Heart right ventricle (tissue), 16 donors: Measurements from ENCODE around the gene RAB28. TPM values are rescaled to one million over a fixed set of nuclear protein-coding genes. Genes with fewer than 3 reads are reported as not detected.

Experiments
- ATAC-seq, 8 donors: fragments of 200-7000 bp; cut with Tn5 transposase; one replicate each; pipeline ENCODE4 v1.9.1; 2020; ENCODE audit warnings: mild to moderate bottlenecking in 8 of 8, moderate library complexity in 8 of 8, moderate number of reproducible peaks in 1 of 8
- DNase-seq, 2 donors: peaks; one replicate each; pipeline ENCODE4 v3.0.0-alpha.2; 2020
- H3K27ac ChIP-seq, 10 donors: fragments of 200-600 bp; sonication (generic) in 2 of 10; one replicate each; pipeline versions ENCODE4 v1.5.0 to v1.8.0; 2020 to 2022; ENCODE audit warnings: mild to moderate bottlenecking in 3 of 10
- H3K27me3 ChIP-seq, 7 donors: fragments of 200-600 bp; one replicate each; pipeline ENCODE4 v1.8.0; 2021 to 2022; ENCODE audit warnings: mild to moderate bottlenecking in 2 of 7
- H3K36me3 ChIP-seq, 9 donors: fragments of 200-600 bp; sonication (generic) in 1 of 9; one replicate each; pipeline versions ENCODE4 v1.5.0 to v1.8.0; 2020 to 2022; ENCODE audit warnings: mild to moderate bottlenecking in 2 of 9
- H3K4me1 ChIP-seq, 9 donors: fragments of 200-600 bp; sonication (generic) in 1 of 9; one replicate each; pipeline versions ENCODE4 v1.5.0 to v1.8.0; 2020 to 2022; ENCODE audit warnings: mild to moderate bottlenecking in 4 of 9
- H3K4me3 ChIP-seq, 10 donors: fragments of 200-600 bp; sonication (generic) in 2 of 10; one replicate each; pipeline versions ENCODE4 v1.5.0 to v1.8.0; 2020 to 2022; ENCODE audit warnings: mild to moderate bottlenecking in 7 of 10, moderate library complexity in 2 of 10
- H3K9me3 ChIP-seq, 11 donors: fragments of 200-600 bp in 10 of 11; sonication (generic) in 2 of 11; one replicate each; pipeline versions ENCODE4 v1.5.0 to v1.8.0; 2013 to 2022; ENCODE audit warnings: mild to moderate bottlenecking in 2 of 11, control low read depth in 1 of 11, moderate library complexity in 1 of 11
- CTCF ChIP-seq, 9 donors: fragments of 200-600 bp; sonication (generic) in 2 of 9; IDR thresholded peaks; one replicate each; pipeline versions ENCODE4 v1.5.0 to v1.8.0; 2021 to 2022; ENCODE audit warnings: antibody characterized with exemption in 9 of 9, mild to moderate bottlenecking in 5 of 9, moderate library complexity in 1 of 9
- WGBS, 2 donors: extraction: QIAGEN DNeasy Blood & Tissue Kit; methylation state at CpG; one replicate each; pipeline ENCODE4 v1.1.7; 2013; ENCODE audit warnings: inconsistent platforms in 1 of 2; 5-methylcytosine and 5-hydroxymethylcytosine counted together
- intact Hi-C, 10 donors: fragments of 100-400 bp; cut with DNase I; formaldehyde crosslinking; loops; one replicate each; pipeline versions ENCODE4 v1.11.1 to v1.14.2; 2022
- polyA plus RNA-seq, 2 donors: library from polyadenylated mRNA; stranded (reverse); fragments of 200-250 nt; gene quantifications; one replicate each; pipeline ENCODE4 v1.2.3, GENCODE V29; 2013
- total RNA-seq, 10 donors: library from RNA; stranded (reverse); fragmentation: NEBNext Ultra II Directional in 3 of 10; extraction: Animal tissue kit (Norgen Biotek cat#: 25700) in 3 of 10; gene quantifications; one replicate each; pipeline versions ENCODE4 v1.2.1 to v1.2.4, GENCODE V29; 2021 to 2023
- donor health status: Arrhythmogenic right ventricular cardiomyopathy.
- donor health status: ischemic (EF 13 %, LVEDD 7.1; RV severe dilation, severe dysfunction).
- donor health status: healthy with polysubstance abuse.
- donor health status: DM: no; HTN: yes; CAD: no.
- donor health status: DM: no; HTN: no; CAD: no.
- donor health status: ischemic (EF 25% LVEDD 6.9; RV normal size, moderate dysfunction).
- donor health status: ischemic (EF 25% LVEDD 5.7; RV mildly dilated, moderate dysfunction).
- donor health status: healthy.
- donor health status: DM: yes; HTN: yes; CAD: no.
- donor health status: Ischemic cardiomyopathy.
- donor health status: ischemic (EF 35%, LVEDD 5.7; RV mildly dilated, moderate dysfunction).
- donor health status: nonischemic (EF 11% LVEDD 7.7; RV severe dilation, severe dysfunction).
- donor health status: DM: yes; HTN: yes; CAD: no.
- donor health status: PGD.
- donor health status: ischemic (EF 29% LVEDD 5.4; RV normal size, mild dysfunction).
- donor health status: nonischemic (EF 23%, LVEDD 6.1; RV moderate dilation, normal function).

Gene RAB28
- total and polyA plus RNA-seq, 12 donors = 12.7 to 27.5 (median 20.3) TPM

- ATAC-seq = no peak
- no peak for DNase-seq
- Histone ChIP-seq H3K9me3 (no peaks in the 10 kb centered on the region), H3K27ac (no peak overlapping the region), H3K4me1 (peaks cover 0 to 15% (median 4%) of the 10 kb centered on the region in 9 donors), H3K4me3 (no peak overlapping the region), H3K27me3 (no peaks in the 10 kb centered on the region), H3K36me3 (peaks cover 0 to 17% (median 0%) of the 10 kb centered on the region in 9 donors)
- intact Hi-C loops = no loop called here
- WGBS, 2 donors = 97% methylated on average over 6 of the region's 6 CpGs
- TF ChIP-seq CTCF (IDR thresholded peaks at IDR 0.05) = no peak
Measured at GRCh38 chr4:13367691-13368090, 116.4 kb downstream of the RAB28 start.

- Histone ChIP-seq H3K36me3 (peaks cover 0 to 17% (median 0%) of the 10 kb centered on the region in 9 donors), H3K27ac (no peak overlapping the region), H3K9me3 (no peaks in the 10 kb centered on the region), H3K4me1 (peaks cover 0 to 15% (median 4%) of the 10 kb centered on the region in 9 donors), H3K4me3 (no peak overlapping the region), H3K27me3 (no peaks in the 10 kb centered on the region)
- no peak for ATAC-seq
- intact Hi-C loops = no loop called here
- TF ChIP-seq CTCF (IDR thresholded peaks at IDR 0.05) = no peak
- DNase-seq = no peak
Measured at GRCh38 chr4:13367244-13367643, 116.9 kb downstream of the RAB28 start.

- no peak overlapping the region for H3K4me3 ChIP-seq
- H3K27me3 ChIP-seq = no peaks in the 10 kb centered on the region
- peaks cover 0 to 14% (median 4%) of the 10 kb centered on the region in 9 donors for H3K4me1 ChIP-seq
- intact Hi-C loops = no loop called here
- ATAC-seq = peak in 6 of 8 donors; percentile 37 to 70 (median 62)
- TF ChIP-seq CTCF (IDR thresholded peaks at IDR 0.05) = no peak
- WGBS, 2 donors = 33 to 41% methylated on average over 3 of the region's 3 CpGs
- H3K36me3 ChIP-seq = peaks cover 0 to 20% (median 0%) of the 10 kb centered on the region in 9 donors
- no peak for DNase-seq
- no peaks in the 10 kb centered on the region for H3K9me3 ChIP-seq
- no peak overlapping the region for H3K27ac ChIP-seq
Measured at GRCh38 chr4:13365195-13365594, 118.9 kb downstream of the RAB28 start.

GRCh38 chr4:13364653-13365052, 119.5 kb downstream of the RAB28 start:
- Histone ChIP-seq H3K27me3 (no peaks in the 10 kb centered on the region), H3K27ac (no peak overlapping the region), H3K4me3 (no peak overlapping the region), H3K4me1 (peaks cover 0 to 14% (median 4%) of the 10 kb centered on the region in 9 donors), H3K36me3 (peaks cover 0 to 20% (median 0%) of the 10 kb centered on the region in 9 donors), H3K9me3 (no peaks in the 10 kb centered on the region)
- intact Hi-C loops = no loop called here
- TF ChIP-seq CTCF (IDR thresholded peaks at IDR 0.05) = no peak
- ATAC-seq (no peak), DNase-seq (no peak)
- WGBS, 2 donors = 90 to 94% methylated on average over 6 of the region's 6 CpGs
